Esophagus muscularis mucosa (tissue), 3 donors: Measurements from ENCODE around the gene C1orf174.

ENCODE experiments used
- POLR2A ChIP-seq: fragments of 450-650 bp; IDR thresholded peaks from one replicate; pipeline ENCODE4 v1.6.1; 2017; ENCODE audit warnings: antibody characterized with exemption, moderate library complexity, mild to moderate bottlenecking, low read depth
- POLR2AphosphoS5 ChIP-seq, 2 donors: sonication (generic); formaldehyde crosslinking; IDR thresholded peaks; one replicate each; pipeline ENCODE4 v1.6.1; 2017; ENCODE audit warnings: antibody characterized with exemption in 2 of 2
- TF ChIP-seq, protein P1 (sequence below), 3 experiments: fragments of 200-600 bp in 2 of 3; fragments of 450-650 bp in 1 of 3; sonication (generic) in 2 of 3; IDR thresholded peaks; one replicate each; pipeline ENCODE4 v1.5.1; 2017 to 2019; ENCODE audit warnings: antibody characterized with exemption in 3 of 3, mild to moderate bottlenecking in 2 of 3, moderate library complexity in 1 of 3

GRCh38 chr1:3841491-3841890 is 58.6 kb downstream of the C1orf174 start:
- TF ChIP-seq, protein P1, sequence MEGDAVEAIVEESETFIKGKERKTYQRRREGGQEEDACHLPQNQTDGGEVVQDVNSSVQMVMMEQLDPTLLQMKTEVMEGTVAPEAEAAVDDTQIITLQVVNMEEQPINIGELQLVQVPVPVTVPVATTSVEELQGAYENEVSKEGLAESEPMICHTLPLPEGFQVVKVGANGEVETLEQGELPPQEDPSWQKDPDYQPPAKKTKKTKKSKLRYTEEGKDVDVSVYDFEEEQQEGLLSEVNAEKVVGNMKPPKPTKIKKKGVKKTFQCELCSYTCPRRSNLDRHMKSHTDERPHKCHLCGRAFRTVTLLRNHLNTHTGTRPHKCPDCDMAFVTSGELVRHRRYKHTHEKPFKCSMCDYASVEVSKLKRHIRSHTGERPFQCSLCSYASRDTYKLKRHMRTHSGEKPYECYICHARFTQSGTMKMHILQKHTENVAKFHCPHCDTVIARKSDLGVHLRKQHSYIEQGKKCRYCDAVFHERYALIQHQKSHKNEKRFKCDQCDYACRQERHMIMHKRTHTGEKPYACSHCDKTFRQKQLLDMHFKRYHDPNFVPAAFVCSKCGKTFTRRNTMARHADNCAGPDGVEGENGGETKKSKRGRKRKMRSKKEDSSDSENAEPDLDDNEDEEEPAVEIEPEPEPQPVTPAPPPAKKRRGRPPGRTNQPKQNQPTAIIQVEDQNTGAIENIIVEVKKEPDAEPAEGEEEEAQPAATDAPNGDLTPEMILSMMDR (IDR thresholded peaks at IDR 0.05), result no peak
- TF ChIP-seq POLR2AphosphoS5 (IDR thresholded peaks at IDR 0.05) (no peak), POLR2A (no peak)
